NCI-H345 treated with DMSO at 0.1 percent for 48 hours (cell line): ENCODE data around the gene B3GAT1.

ENCODE experiments used
- DNase-seq: peaks from one replicate; lab custom pipeline; 2025; ENCODE audit not compliant: unreplicated experiment; lab: John Stamatoyannopoulos, UW

The B3GAT1 gene

GRCh38 chr11:134413043-134413825, 1.2 kb upstream of the B3GAT1 start:
- no peak for DNase-seq

- no peak for DNase-seq
Measured at GRCh38 chr11:134410766-134411165, 1.3 kb downstream of the B3GAT1 start.

- DNase-seq: no peak
Measured at GRCh38 chr11:134409552-134410429, 2.3 kb downstream of the B3GAT1 start.

GRCh38 chr11:134407923-134408322, 4.1 kb downstream of the B3GAT1 start:
- no peak for DNase-seq

- DNase-seq: no peak
Measured at GRCh38 chr11:134407321-134407828, 4.7 kb downstream of the B3GAT1 start.

- no peak for DNase-seq
Measured at GRCh38 chr11:134406264-134407185, 5.5 kb downstream of the B3GAT1 start.

- DNase-seq: no peak
Measured at GRCh38 chr11:134405841-134406240, 6.2 kb downstream of the B3GAT1 start.

- no peak for DNase-seq
Measured at GRCh38 chr11:134405436-134405835, 6.6 kb downstream of the B3GAT1 start.

GRCh38 chr11:134404575-134405341, 7.3 kb downstream of the B3GAT1 start:
- DNase-seq: no peak

- no peak for DNase-seq
Measured at GRCh38 chr11:134402910-134403309, 9.1 kb downstream of the B3GAT1 start.

- no peak for DNase-seq
Measured at GRCh38 chr11:134401825-134402809, 9.9 kb downstream of the B3GAT1 start.

- DNase-seq: no peak
Measured at GRCh38 chr11:134399996-134400395, 12.0 kb downstream of the B3GAT1 start.

- DNase-seq: no peak
Measured at GRCh38 chr11:134399293-134399654, 12.8 kb downstream of the B3GAT1 start.

GRCh38 chr11:134398644-134399292, 13.3 kb downstream of the B3GAT1 start:
- DNase-seq: no peak

- DNase-seq: no peak
Measured at GRCh38 chr11:134398079-134398444, 14.0 kb downstream of the B3GAT1 start.

- DNase-seq: no peak
Measured at GRCh38 chr11:134397304-134398078, 14.6 kb downstream of the B3GAT1 start.

- no peak for DNase-seq
Measured at GRCh38 chr11:134395002-134395401, 17.0 kb downstream of the B3GAT1 start.

GRCh38 chr11:134394311-134394710, 17.7 kb downstream of the B3GAT1 start:
- DNase-seq: no peak
